A549 treated with Mapracorat at 1 μM for 4 hours (cell line): ENCODE measurements around the gene APCDD1L. TPM values are rescaled to one million over a fixed set of nuclear protein-coding genes. Genes with fewer than 3 reads are reported as not detected.

ENCODE experiments used
- total RNA-seq: library from RNA; stranded (reverse); fragments of 200-300 nt; extraction: Qiagen RNA extraction; gene quantifications from 5 replicates; pipeline ENCODE4 v1.2.3, GENCODE V29; 2022

APCDD1L gene
- 0.05 to 0.08 TPM (median 0.07 TPM) in 3 of 5 replicates, not detected in the others for total RNA-seq

DNA sequence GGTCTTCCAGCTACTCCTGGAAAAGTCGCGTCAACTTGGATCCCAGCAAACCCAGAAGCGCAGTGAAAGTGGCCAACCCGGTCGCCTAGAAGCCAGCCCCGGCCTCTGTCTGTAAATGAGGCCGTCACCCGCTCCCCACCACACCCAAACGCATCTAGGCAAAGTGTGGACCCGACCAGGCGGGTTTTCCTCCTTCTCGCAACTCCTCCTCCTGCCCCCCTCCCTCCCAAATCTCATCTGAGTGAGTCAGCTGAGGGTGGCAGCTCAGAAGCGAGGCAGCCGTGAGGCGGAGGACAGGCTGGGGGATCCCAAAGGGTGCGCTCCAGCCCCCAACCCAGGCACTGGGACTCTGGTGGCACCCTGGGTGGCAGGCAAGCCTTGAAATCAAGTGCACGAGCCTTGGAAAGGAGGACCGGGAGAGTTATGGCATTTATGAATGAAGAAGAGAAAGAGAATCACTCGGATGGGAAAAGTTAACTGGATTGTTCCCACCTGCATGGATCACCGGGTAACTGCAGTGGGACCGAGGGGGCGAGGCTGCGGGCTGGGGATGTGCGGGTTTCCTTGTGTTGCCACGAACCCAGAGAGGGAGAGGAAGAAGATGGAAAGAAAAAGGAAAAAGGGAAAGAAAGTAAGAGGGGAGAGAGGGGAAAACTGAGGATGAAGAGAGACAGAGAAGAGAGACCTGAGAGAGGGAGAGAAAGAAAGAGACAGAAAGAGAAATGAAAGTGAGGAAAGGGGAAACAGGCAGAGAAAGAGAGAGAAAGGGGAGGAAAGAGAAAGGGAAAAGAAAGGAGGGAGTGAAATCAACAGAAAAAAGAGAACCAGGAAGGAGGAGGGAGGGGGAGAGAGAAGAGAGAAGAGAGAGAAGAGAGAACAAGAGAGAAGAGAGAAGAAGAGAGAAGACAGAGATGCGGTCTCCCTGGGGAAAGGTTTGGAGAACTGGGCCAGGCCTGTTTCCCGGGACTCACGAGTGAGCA lies at the start of gene APCDD1L:
TSS of gene APCDD1L (minus strand) at position 167 of the 980 bp plus-strand sequence. CDS start 692 bp downstream, outside the sequence.

Other genes starting within 250 kb of the APCDD1L start
- gene RAB22A, start 205.7 kb downstream of the APCDD1L start, total RNA-seq: 9.1 to 12.5 TPM (median 11.0 TPM) in 5 replicates
- 48.3 to 54.3 TPM (median 53.1 TPM) in 5 replicates for gene VAPB, start 126.2 kb downstream of the APCDD1L start, total RNA-seq
- 28.5 to 35.9 TPM (median 29.4 TPM) in 5 replicates for gene STX16, start 135.9 kb upstream of the APCDD1L start, total RNA-seq
- 27.3 to 42.3 TPM (median 34.2 TPM) in 5 replicates for gene NPEPL1, start 177.4 kb upstream of the APCDD1L start, total RNA-seq